Measurements from ENCODE around the gene NPY1R.

Gene NPY1R

GRCh38 chr4:163303069-163303468 is 29.3 kb downstream of the NPY1R start:
- H3K36me3 ChIP-seq (ENCODE audit: control insufficient read depth, insufficient read depth, low read length) = no peaks in the 10 kb centered on the region
- no peaks in the 10 kb centered on the region for H3K27me3 ChIP-seq (replicated peaks; ENCODE audit: control insufficient read depth, insufficient read depth, low read length)
- no peak for DNase-seq (ENCODE audit: extremely low read depth, insufficient read length)
- no peak for TF ChIP-seq CTCF (IDR thresholded peaks at IDR 0.05; ENCODE audit: insufficient read depth, low read length, poor library complexity, severe bottlenecking)
- H3K4me3 ChIP-seq (replicated peaks; ENCODE audit: low read depth, low read length) = no peak overlapping the region

- Histone ChIP-seq H3K4me3 (replicated peaks; ENCODE audit: low read depth, low read length) (no peak overlapping the region), H3K27me3 (replicated peaks; ENCODE audit: control insufficient read depth, insufficient read depth, low read length) (no peaks in the 10 kb centered on the region), H3K36me3 (ENCODE audit: control insufficient read depth, insufficient read depth, low read length) (no peaks in the 10 kb centered on the region)
- TF ChIP-seq CTCF (IDR thresholded peaks at IDR 0.05; ENCODE audit: insufficient read depth, low read length, poor library complexity, severe bottlenecking) = no peak
- no peak for DNase-seq (ENCODE audit: extremely low read depth, insufficient read length)
These were observed 32.0 kb downstream of the NPY1R start for GRCh38 chr4:163300445-163300844.

- H3K36me3 ChIP-seq (ENCODE audit: control insufficient read depth, insufficient read depth, low read length) = no peaks in the 10 kb centered on the region
- H3K4me3 ChIP-seq (replicated peaks; ENCODE audit: low read depth, low read length) = no peak overlapping the region
- TF ChIP-seq CTCF (IDR thresholded peaks at IDR 0.05; ENCODE audit: insufficient read depth, low read length, poor library complexity, severe bottlenecking) = no peak
- H3K27me3 ChIP-seq (replicated peaks; ENCODE audit: control insufficient read depth, insufficient read depth, low read length) = no peaks in the 10 kb centered on the region
- DNase-seq (ENCODE audit: extremely low read depth, insufficient read length) = no peak
These were observed 37.3 kb downstream of the NPY1R start for GRCh38 chr4:163295138-163295537.

GRCh38 chr4:163284304-163284703 is 48.1 kb downstream of the NPY1R start:
- no peak overlapping the region for H3K4me3 ChIP-seq (replicated peaks; ENCODE audit: low read depth, low read length)
- no peaks in the 10 kb centered on the region for H3K27me3 ChIP-seq (replicated peaks; ENCODE audit: control insufficient read depth, insufficient read depth, low read length)
- DNase-seq (ENCODE audit: extremely low read depth, insufficient read length) = no peak
- no peaks in the 10 kb centered on the region for H3K36me3 ChIP-seq (ENCODE audit: control insufficient read depth, insufficient read depth, low read length)
- TF ChIP-seq CTCF (IDR thresholded peaks at IDR 0.05; ENCODE audit: insufficient read depth, low read length, poor library complexity, severe bottlenecking) = no peak

GRCh38 chr4:163280703-163281519 is 51.5 kb downstream of the NPY1R start:
- DNase-seq (ENCODE audit: extremely low read depth, insufficient read length) = no peak
- Histone ChIP-seq H3K36me3 (ENCODE audit: control insufficient read depth, insufficient read depth, low read length) (no peaks in the 10 kb centered on the region), H3K27me3 (replicated peaks; ENCODE audit: control insufficient read depth, insufficient read depth, low read length) (no peaks in the 10 kb centered on the region), H3K4me3 (replicated peaks; ENCODE audit: low read depth, low read length) (no peak overlapping the region)
- no peak for TF ChIP-seq CTCF (IDR thresholded peaks at IDR 0.05; ENCODE audit: insufficient read depth, low read length, poor library complexity, severe bottlenecking)
